Sigmoid colon (tissue), 4 donors: ENCODE results near the gene SLBP.

ENCODE experiments used
- CTCF ChIP-seq, 4 experiments: fragments of 450-650 bp in 3 of 4; fragments of 200-600 bp in 1 of 4; IDR thresholded peaks; one replicate each; pipeline ENCODE4 v1.5.1; 2016 to 2019; ENCODE audit warnings: antibody characterized with exemption in 4 of 4, mild to moderate bottlenecking in 3 of 4, moderate library complexity in 2 of 4
- POLR2AphosphoS5 ChIP-seq, 4 donors: sonication (generic); formaldehyde crosslinking; IDR thresholded peaks; one replicate each; pipeline ENCODE4 v1.6.1; 2017; ENCODE audit warnings: antibody characterized with exemption in 4 of 4

GRCh38 chr4:1644891-1645657 lies 67.0 kb downstream of the SLBP start:
- TF ChIP-seq CTCF (IDR thresholded peaks at IDR 0.05) (no peak), POLR2AphosphoS5 (IDR thresholded peaks at IDR 0.05) (peak; percentile 86 to 92 (median 90))
